BLaER1 treated with 17β-estradiol and CSF1 and Interleukin-3, amounts not matched to agents 10 nM and 100 nM (cell line): Measurements from ENCODE around the gene NOD2.

Experiments used
- H3K27ac ChIP-seq, 11 experiments: shearing (Covaris generic); formaldehyde crosslinking; 2 replicates each; pipeline ENCODE4 v1.8.1; 2022
- H3K27me3 ChIP-seq, 11 experiments: shearing (Covaris generic); formaldehyde crosslinking; 2 replicates each; pipeline ENCODE4 v1.8.1; 2022
- H3K36me3 ChIP-seq, 11 experiments: shearing (Covaris generic); formaldehyde crosslinking; 2 replicates each; pipeline ENCODE4 v1.8.1; 2022
- H3K4me1 ChIP-seq, 10 experiments: shearing (Covaris generic); formaldehyde crosslinking; 2 replicates each; pipeline ENCODE4 v1.8.1; 2022
- H3K4me2 ChIP-seq, 11 experiments: shearing (Covaris generic); formaldehyde crosslinking; 2 replicates each; pipeline ENCODE4 v1.8.1; 2022
- H3K4me3 ChIP-seq, 10 experiments: shearing (Covaris generic); formaldehyde crosslinking; 2 replicates each; pipeline ENCODE4 v1.8.1; 2022
- H3K9ac ChIP-seq, 11 experiments: shearing (Covaris generic); formaldehyde crosslinking; 2 replicates each; pipeline ENCODE4 v1.8.1; 2022
- H3K9me3 ChIP-seq, 11 experiments: shearing (Covaris generic); formaldehyde crosslinking; replicated peaks in 1 of 11; 2 replicates each; pipeline ENCODE4 v1.8.1; 2022
- H4K20me1 ChIP-seq, 11 experiments: shearing (Covaris generic); formaldehyde crosslinking; 2 replicates each; pipeline ENCODE4 v1.8.1; 2022
- Cebpa-rat ChIP-seq, 11 experiments: shearing (Covaris generic); IDR thresholded peaks; 2 replicates each; pipeline ENCODE4 v1.8.1; 2022

The NOD2 gene

DNA sequence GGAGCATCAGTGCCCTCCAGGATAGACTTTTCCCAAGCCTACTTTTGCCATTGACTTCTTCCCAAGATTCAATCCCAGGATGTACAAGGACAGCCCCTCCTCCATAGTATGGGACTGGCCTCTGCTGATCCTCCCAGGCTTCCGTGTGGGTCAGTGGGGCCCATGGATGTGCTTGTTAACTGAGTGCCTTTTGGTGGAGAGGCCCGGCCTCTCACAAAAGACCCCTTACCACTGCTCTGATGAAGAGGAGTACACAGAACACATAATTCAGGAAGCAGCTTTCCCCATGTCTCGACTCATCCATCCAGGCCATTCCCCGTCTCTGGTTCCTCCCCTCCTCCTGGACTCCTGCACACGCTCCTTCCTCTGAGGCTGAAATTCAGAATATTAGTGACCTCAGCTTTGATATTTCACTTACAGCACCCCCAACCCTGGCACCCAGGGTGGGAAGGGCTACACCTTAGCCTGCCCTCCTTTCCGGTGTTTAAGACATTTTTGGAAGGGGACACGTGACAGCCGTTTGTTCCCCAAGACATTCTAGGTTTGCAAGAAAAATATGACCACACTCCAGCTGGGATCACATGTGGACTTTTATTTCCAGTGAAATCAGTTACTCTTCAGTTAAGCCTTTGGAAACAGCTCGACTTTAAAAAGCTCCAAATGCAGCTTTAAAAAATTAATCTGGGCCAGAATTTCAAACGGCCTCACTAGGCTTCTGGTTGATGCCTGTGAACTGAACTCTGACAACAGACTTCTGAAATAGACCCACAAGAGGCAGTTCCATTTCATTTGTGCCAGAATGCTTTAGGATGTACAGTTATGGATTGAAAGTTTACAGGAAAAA is 38.8 kb downstream of the NOD2 start:
- Histone ChIP-seq H3K9me3 (no peaks in the 10 kb centered on the region), H3K9ac (no peak overlapping the region), H3K4me3 (no peak overlapping the region), H3K36me3 (peaks cover 0 to 64% (median 0%) of the 10 kb centered on the region in 11 experiments; a peak in 6 of 22 replicates), H3K4me1 (peaks cover 0 to 26% (median 4%) of the 10 kb centered on the region in 10 experiments; a peak in 10 of 20 replicates), H3K27me3 (no peaks in the 10 kb centered on the region), H3K27ac (no peak overlapping the region), H4K20me1 (peaks cover 0 to 9% (median 0%) of the 10 kb centered on the region in 11 experiments; a peak in 3 of 22 replicates), H3K4me2 (no peak overlapping the region)
- TF ChIP-seq Cebpa-rat (IDR thresholded peaks at IDR 0.05) = no peak

DNA sequence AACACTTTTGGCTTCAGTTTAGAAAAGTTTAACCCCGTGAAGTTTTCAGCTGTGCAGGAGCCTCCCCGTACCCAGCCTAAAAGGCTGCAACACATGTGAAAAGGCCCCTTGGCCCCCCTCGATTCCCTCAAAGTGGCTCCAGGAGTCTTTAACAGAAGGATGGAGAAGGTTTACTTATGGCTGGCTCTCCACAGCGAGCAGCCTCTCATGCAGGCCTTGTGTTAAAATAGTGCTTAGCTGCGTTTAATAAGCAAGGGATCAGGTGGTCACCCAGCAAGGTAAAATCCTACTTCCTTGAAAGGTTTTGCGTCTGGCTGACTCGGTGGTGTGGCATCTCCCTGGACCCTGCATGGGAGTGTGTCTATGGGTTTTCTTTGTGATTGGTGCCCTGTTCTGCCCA is 40.1 kb downstream of the NOD2 start:
- Histone ChIP-seq H3K27me3 (no peaks in the 10 kb centered on the region), H3K4me2 (no peak overlapping the region)

DNA sequence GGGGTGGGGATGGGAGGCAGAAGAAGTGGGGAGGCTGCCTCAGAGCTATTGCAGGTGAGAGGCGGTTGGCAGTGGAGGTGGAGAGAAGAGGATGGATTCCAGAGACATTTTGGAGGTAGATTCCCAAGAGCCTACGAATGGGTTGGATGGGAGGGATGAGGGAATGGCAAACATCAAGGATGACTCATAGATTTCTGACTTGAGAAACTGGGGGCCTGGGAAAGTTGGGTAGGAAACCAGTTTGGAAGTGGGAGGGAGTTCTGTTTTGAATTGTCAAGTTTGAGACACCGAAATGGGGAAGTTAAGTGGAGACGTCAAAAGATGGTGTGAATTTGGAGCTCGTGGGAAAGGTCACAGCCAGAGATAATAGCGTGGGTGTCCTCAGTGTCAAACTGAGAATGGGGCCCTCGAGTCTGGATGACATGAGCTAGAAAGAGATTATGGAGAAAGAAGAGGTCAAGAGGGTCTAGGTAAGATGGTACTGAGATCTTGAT is 42.3 kb downstream of the NOD2 start:
- Histone ChIP-seq H3K9me3 (no peaks in the 10 kb centered on the region), H3K4me1 (peaks cover 0 to 38% (median 5%) of the 10 kb centered on the region in 10 experiments; a peak in 10 of 20 replicates), H3K27me3 (no peaks in the 10 kb centered on the region), H3K4me2 (peak overlapping the region in 5 of 11 experiments; percentile 24 to 82 (median 56); a peak in 9 of 22 replicates), H3K36me3 (peaks cover 0 to 31% (median 0%) of the 10 kb centered on the region in 11 experiments; a peak in 6 of 22 replicates), H3K27ac (no peak overlapping the region), H4K20me1 (peaks cover 0 to 9% (median 0%) of the 10 kb centered on the region in 11 experiments; a peak in 3 of 22 replicates), H3K4me3 (no peak overlapping the region), H3K9ac (no peak overlapping the region)
- TF ChIP-seq Cebpa-rat (IDR thresholded peaks at IDR 0.05) = no peak

More for the DNA sequence above, 40.1 kb downstream of the NOD2 start:
- no peak overlapping the region for H3K4me3 ChIP-seq
- H3K4me1 ChIP-seq = peaks cover 0 to 28% (median 4%) of the 10 kb centered on the region in 10 experiments; a peak in 10 of 20 replicates
- no peak overlapping the region for H3K9ac ChIP-seq
- no peak overlapping the region for H3K27ac ChIP-seq
- H4K20me1 ChIP-seq = peaks cover 0 to 9% (median 0%) of the 10 kb centered on the region in 11 experiments; a peak in 3 of 22 replicates
- H3K36me3 ChIP-seq = peaks cover 0 to 52% (median 0%) of the 10 kb centered on the region in 11 experiments; a peak in 6 of 22 replicates
- TF ChIP-seq Cebpa-rat (IDR thresholded peaks at IDR 0.05) = no peak
- H3K9me3 ChIP-seq = no peaks in the 10 kb centered on the region

DNA sequence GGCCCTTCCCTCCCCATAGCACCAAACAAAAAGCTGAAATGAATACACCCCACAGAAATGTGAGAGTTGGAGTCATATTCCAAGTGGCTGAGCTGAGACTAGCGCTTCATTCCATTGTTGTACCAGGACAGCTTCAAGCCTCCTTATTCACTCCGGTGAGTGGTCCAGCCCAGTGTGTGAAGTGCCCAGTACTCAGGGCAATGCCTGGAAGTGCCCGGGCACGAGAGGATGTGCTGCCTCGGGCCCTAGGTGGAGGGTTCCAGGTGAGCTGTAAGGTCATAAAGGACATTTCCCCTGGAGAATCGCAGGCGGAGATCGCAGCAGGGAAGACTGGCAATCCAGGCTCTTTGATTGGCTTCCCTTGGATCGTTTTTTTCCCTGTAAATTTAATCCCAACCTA is 43.0 kb downstream of the NOD2 start:
- no peak for TF ChIP-seq Cebpa-rat (IDR thresholded peaks at IDR 0.05)
- no peak overlapping the region for H3K4me3 ChIP-seq
- H3K9me3 ChIP-seq = no peaks in the 10 kb centered on the region
- peak overlapping the region in 3 of 11 experiments; percentile 56 to 82 (median 75); a peak in 5 of 22 replicates for H3K4me2 ChIP-seq
- no peak overlapping the region for H3K9ac ChIP-seq
- no peaks in the 10 kb centered on the region for H3K27me3 ChIP-seq
- peaks cover 0 to 23% (median 0%) of the 10 kb centered on the region in 11 experiments; a peak in 6 of 22 replicates for H3K36me3 ChIP-seq
- peaks cover 0 to 46% (median 11%) of the 10 kb centered on the region in 10 experiments; a peak in 14 of 20 replicates for H3K4me1 ChIP-seq
- peaks cover 0 to 9% (median 0%) of the 10 kb centered on the region in 11 experiments; a peak in 3 of 22 replicates for H4K20me1 ChIP-seq
- H3K27ac ChIP-seq = no peak overlapping the region

DNA sequence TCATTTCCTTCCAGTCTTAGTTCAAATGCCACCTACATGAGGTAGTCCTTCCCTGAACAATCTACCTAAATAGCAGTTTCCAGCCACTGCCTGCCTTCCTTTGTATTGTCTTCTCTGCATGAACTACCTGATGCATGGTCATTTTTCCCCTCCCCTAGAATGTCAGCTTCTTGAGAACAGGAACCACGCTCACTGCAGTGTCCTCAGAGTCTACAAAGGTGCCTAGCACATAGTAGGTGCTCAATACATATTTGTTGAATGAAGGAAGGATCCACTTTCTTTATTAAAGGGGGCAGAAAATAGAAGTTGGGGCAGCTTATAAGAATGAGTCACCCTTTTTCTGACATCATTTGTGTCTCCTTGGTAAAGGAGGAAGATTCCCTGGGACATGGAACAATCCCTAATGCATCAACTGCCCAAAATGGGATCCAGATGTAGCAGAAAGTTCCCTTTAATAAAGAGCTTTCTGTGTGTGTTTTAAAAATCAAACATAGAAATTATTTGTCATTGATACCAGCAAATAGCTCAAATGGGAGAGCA is 44.1 kb downstream of the NOD2 start:
- no peak for TF ChIP-seq Cebpa-rat (IDR thresholded peaks at IDR 0.05)
- H3K9me3 ChIP-seq = no peaks in the 10 kb centered on the region
- peaks cover 0 to 13% (median 0%) of the 10 kb centered on the region in 11 experiments; a peak in 4 of 22 replicates for H3K36me3 ChIP-seq
- peaks cover 0 to 46% (median 11%) of the 10 kb centered on the region in 10 experiments; a peak in 14 of 20 replicates for H3K4me1 ChIP-seq
- H3K9ac ChIP-seq = no peak overlapping the region
- peaks cover 0 to 6% (median 4%) of the 10 kb centered on the region in 11 experiments; a peak in 9 of 22 replicates for H3K27me3 ChIP-seq
- H3K4me2 ChIP-seq = peak overlapping the region in 2 of 11 experiments; percentile 5 to 75; a peak in 2 of 22 replicates
- peaks cover 0 to 9% (median 0%) of the 10 kb centered on the region in 11 experiments; a peak in 3 of 22 replicates for H4K20me1 ChIP-seq
- H3K4me3 ChIP-seq = no peak overlapping the region
- H3K27ac ChIP-seq = no peak overlapping the region

DNA sequence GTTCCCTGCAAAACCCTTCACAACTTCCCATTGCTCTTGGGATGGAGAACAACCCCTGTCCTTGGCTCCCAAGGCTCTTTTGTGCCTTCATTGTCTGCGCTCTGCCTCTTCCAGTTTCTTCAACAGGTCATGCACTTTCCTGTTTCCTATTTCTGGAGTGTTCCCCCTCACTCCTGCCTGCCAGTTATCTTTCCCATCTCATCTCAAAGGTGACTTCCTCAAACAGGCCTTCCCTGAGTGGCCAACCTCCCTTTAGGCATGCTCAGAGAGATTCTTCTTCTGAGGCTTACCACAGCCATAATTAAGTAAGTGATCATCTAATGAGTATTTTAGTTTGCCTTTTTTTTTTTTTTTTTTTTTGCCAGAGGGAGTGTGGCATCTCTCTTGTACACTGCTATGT is 45.6 kb downstream of the NOD2 start:
- H3K27ac ChIP-seq = no peak overlapping the region
- peaks cover 0 to under 1% (median 0%) of the 10 kb centered on the region in 11 experiments; a peak in 1 of 22 replicates for H3K36me3 ChIP-seq
- H4K20me1 ChIP-seq = peaks cover 0 to 11% (median 0%) of the 10 kb centered on the region in 11 experiments; a peak in 4 of 22 replicates
- no peak overlapping the region for H3K4me3 ChIP-seq
- H3K4me2 ChIP-seq = no peak overlapping the region
- peaks cover 0 to 21% (median 18%) of the 10 kb centered on the region in 11 experiments; a peak in 16 of 22 replicates for H3K27me3 ChIP-seq
- no peaks in the 10 kb centered on the region for H3K9me3 ChIP-seq
- TF ChIP-seq Cebpa-rat (IDR thresholded peaks at IDR 0.05) = no peak
- no peak overlapping the region for H3K9ac ChIP-seq
- H3K4me1 ChIP-seq = peaks cover 5 to 58% (median 19%) of the 10 kb centered on the region in 10 experiments; a peak in 18 of 20 replicates

DNA sequence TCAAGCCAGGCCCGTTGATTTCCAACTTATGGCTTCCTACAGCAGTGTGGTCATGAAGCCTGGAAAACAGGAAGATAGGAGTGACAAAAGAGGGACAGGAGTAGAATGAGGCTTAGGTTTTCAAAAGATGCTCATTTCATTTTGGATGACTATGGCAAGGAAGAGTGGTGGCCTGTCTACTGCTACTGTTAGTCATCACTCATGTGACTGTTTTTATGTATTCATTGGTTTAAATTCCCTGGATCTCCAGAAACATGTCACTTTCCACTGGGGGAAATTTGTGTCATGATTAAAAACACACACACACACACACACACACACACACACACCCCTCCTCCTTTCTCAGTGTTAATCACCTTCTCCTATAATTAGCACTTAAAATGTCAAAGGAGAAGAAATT is 47.3 kb downstream of the NOD2 start:
- H3K27ac ChIP-seq = peak overlapping the region in 2 of 11 experiments; percentile 50 to 95; a peak in 3 of 22 replicates
- H3K4me3 ChIP-seq = no peak overlapping the region
- H3K4me2 ChIP-seq = peak overlapping the region in 4 of 11 experiments; percentile 69 to 76 (median 74); a peak in 7 of 22 replicates
- H3K4me1 ChIP-seq = peaks cover 5 to 67% (median 19%) of the 10 kb centered on the region in 10 experiments; a peak in 18 of 20 replicates
- H3K9ac ChIP-seq = no peak overlapping the region
- H3K27me3 ChIP-seq = peaks cover 0 to 23% (median 19%) of the 10 kb centered on the region in 11 experiments; a peak in 16 of 22 replicates
- peaks cover 0 to 16% (median 0%) of the 10 kb centered on the region in 11 experiments; a peak in 5 of 22 replicates for H4K20me1 ChIP-seq
- peaks cover 0 to 12% (median 0%) of the 10 kb centered on the region in 11 experiments; a peak in 5 of 22 replicates for H3K36me3 ChIP-seq
- TF ChIP-seq Cebpa-rat (IDR thresholded peaks at IDR 0.05) = no peak
- no peaks in the 10 kb centered on the region for H3K9me3 ChIP-seq

DNA sequence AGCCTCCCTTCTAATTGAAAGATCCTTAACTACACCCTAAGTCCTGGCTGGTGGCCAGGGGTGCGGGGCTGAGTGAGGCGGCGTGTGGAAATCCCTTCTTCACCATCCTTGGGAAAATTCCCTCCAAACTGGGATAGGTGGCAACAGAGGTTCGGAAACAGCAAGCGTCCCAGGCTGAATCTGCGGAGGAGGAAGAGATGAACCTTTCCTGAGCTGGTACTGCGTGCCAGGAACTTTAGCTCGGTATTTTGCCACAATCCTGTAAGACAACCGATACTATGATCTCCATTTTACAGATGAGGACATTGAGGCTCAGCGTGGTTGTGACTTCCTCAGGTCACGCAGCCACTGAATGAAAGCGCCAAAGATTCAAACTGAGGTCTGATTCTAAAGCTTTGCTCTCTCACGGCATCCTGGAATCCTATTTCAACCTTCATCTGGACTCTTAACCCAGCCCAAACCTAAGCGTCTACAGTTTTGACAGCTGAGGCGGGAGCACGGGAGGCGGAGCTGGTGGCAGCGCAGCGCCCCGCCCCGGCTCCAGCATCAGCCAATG is 47.9 kb downstream of the NOD2 start:
- no peak for TF ChIP-seq Cebpa-rat (IDR thresholded peaks at IDR 0.05)
- Histone ChIP-seq H3K9me3 (no peaks in the 10 kb centered on the region), H3K4me1 (peaks cover 5 to 67% (median 17%) of the 10 kb centered on the region in 10 experiments; a peak in 18 of 20 replicates), H3K4me3 (peak overlapping the region in 9 of 10 experiments; percentile 9 to 94 (median 43); a peak in 13 of 20 replicates), H3K27ac (peak overlapping the region in 4 of 11 experiments; percentile 8 to 95 (median 33); a peak in 6 of 22 replicates), H3K4me2 (peak overlapping the region; percentile 33 to 84 (median 59); a peak in 21 of 22 replicates), H3K9ac (peak overlapping the region in 2 of 11 experiments; percentile 15 to 24; a peak in 1 of 22 replicates), H3K27me3 (peaks cover 0 to 23% (median 19%) of the 10 kb centered on the region in 11 experiments; a peak in 16 of 22 replicates), H4K20me1 (peaks cover 0 to 11% (median 0%) of the 10 kb centered on the region in 11 experiments; a peak in 4 of 22 replicates), H3K36me3 (peaks cover 0 to 18% (median 0%) of the 10 kb centered on the region in 11 experiments; a peak in 7 of 22 replicates)
